Gastrocnemius medialis (tissue), 4 donors: ENCODE data around the gene CCSER1. TPM values are rescaled to one million over a fixed set of nuclear protein-coding genes. Genes with fewer than 3 reads are reported as not detected.

Experiments used
- ATAC-seq, 2 donors: fragments of 150-250 bp; one replicate each; pipeline ENCODE4 v1.9.1; 2016
- DNase-seq, 2 donors: peaks; one replicate each; pipeline ENCODE4 v3.0.0-alpha.2; 2019
- H3K27ac ChIP-seq, 4 donors: fragments of 200-600 bp; sonication (generic); 1 replicate in 1 of 4; 2 replicates in 3 of 4; pipeline ENCODE4 v1.5.1; 2016 to 2018; ENCODE audit warnings: mild to moderate bottlenecking in 2 of 4, moderate library complexity in 1 of 4
- H3K27me3 ChIP-seq, 3 donors: fragments of 200-600 bp; sonication (generic) in 2 of 3; 1 replicate in 1 of 3; 2 replicates in 2 of 3; pipeline versions ENCODE4 v1.5.1 to v1.6.0; 2016 to 2019; ENCODE audit warnings: mild to moderate bottlenecking in 1 of 3, moderate library complexity in 1 of 3
- H3K36me3 ChIP-seq, 2 donors: fragments of 200-600 bp; sonication (generic) in 1 of 2; one replicate each; pipeline ENCODE4 v1.5.1; 2017 to 2018
- H3K4me1 ChIP-seq, 2 donors: fragments of 200-600 bp; sonication (generic) in 1 of 2; one replicate each; pipeline ENCODE4 v1.5.1; 2016 to 2017; ENCODE audit warnings: mild to moderate bottlenecking in 2 of 2
- H3K4me3 ChIP-seq, 4 donors: fragments of 200-600 bp; sonication (generic) in 3 of 4; 1 replicate in 1 of 4; 2 replicates in 3 of 4; pipeline ENCODE4 v1.5.1; 2016 to 2019; ENCODE audit warnings: mild to moderate bottlenecking in 2 of 4
- H3K9me3 ChIP-seq, 3 donors: fragments of 200-600 bp; sonication (generic) in 2 of 3; 1 replicate in 1 of 3; 2 replicates in 2 of 3; pipeline ENCODE4 v1.5.1; 2016 to 2019
- POLR2A ChIP-seq, 2 donors: fragments of 450-650 bp; IDR thresholded peaks; one replicate each; pipeline ENCODE4 v1.6.1; 2017; ENCODE audit warnings: antibody characterized with exemption in 2 of 2, mild to moderate bottlenecking in 2 of 2, moderate library complexity in 2 of 2
- in situ Hi-C, 4 donors: fragments of 200-750 bp; cut with MboI; loops; one replicate each; pipeline versions ENCODE4 v1.15.0 to v1.8.0; 2017; ENCODE audit warnings: low sequenced_read_pairs in 4 of 4
- intact Hi-C: fragments of 100-400 bp; cut with DNase I; formaldehyde crosslinking; loops from one replicate; pipeline ENCODE4 v1.15.1; 2023; ENCODE audit warnings: low total_unique reads
- total RNA-seq, 4 donors: library from RNA; depleted of rRNA; stranded (reverse); fragments of >200 nt; gene quantifications; one replicate each; pipeline versions ENCODE4 v1.1.0 to v1.2.3, GENCODE V29; 2016
- TF ChIP-seq, protein P1 (sequence below), 5 experiments: fragments of 450-650 bp in 3 of 5; fragments of 200-600 bp in 2 of 5; sonication (generic) in 2 of 5; IDR thresholded peaks in 4 of 5; conservative IDR thresholded peaks in 1 of 5; 1 replicate in 4 of 5; 2 replicates in 1 of 5; pipeline ENCODE4 v1.5.1; 2016 to 2019; ENCODE audit warnings: antibody characterized with exemption in 5 of 5, mild to moderate bottlenecking in 3 of 5, moderate library complexity in 3 of 5

CCSER1 gene
- total RNA-seq, 4 donors from 2014 or later: 0.39 to 0.83 (median 0.63) TPM

DNA sequence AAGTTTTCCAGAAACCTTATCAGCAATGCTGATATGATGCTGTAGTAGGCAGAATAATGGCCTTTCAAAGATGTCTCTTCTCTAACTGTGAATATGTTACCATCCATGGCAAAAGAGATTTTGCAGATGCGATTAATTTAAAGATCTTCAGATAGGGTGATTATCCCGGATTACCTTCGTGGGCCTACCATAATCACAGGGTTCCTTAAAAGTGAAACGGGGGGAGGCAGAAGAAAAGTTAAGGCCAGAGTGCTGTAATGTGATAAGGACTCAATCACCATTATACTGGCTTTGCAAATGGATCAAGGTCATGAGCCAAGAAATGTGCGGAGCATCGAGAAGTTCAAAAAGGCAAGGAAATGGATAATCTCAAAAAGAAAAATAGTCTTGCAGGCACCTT is 459.6 kb downstream of the CCSER1 start:
- intact Hi-C loops (no loop called here), in situ Hi-C loops (no loop called here)
- Histone ChIP-seq H3K4me1 (no peaks in the 10 kb centered on the region), H3K9me3 (no peaks in the 10 kb centered on the region), H3K27ac (no peak overlapping the region), H3K4me3 (no peak overlapping the region), H3K36me3 (no peaks in the 10 kb centered on the region), H3K27me3 (no peaks in the 10 kb centered on the region)
- DNase-seq (no peak), ATAC-seq (no peak)
- TF ChIP-seq, protein P1, sequence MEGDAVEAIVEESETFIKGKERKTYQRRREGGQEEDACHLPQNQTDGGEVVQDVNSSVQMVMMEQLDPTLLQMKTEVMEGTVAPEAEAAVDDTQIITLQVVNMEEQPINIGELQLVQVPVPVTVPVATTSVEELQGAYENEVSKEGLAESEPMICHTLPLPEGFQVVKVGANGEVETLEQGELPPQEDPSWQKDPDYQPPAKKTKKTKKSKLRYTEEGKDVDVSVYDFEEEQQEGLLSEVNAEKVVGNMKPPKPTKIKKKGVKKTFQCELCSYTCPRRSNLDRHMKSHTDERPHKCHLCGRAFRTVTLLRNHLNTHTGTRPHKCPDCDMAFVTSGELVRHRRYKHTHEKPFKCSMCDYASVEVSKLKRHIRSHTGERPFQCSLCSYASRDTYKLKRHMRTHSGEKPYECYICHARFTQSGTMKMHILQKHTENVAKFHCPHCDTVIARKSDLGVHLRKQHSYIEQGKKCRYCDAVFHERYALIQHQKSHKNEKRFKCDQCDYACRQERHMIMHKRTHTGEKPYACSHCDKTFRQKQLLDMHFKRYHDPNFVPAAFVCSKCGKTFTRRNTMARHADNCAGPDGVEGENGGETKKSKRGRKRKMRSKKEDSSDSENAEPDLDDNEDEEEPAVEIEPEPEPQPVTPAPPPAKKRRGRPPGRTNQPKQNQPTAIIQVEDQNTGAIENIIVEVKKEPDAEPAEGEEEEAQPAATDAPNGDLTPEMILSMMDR (IDR thresholded peaks at IDR 0.05 in 4 of 5, conservative IDR thresholded peaks at IDR 0.05 in 1 of 5): no peak
- TF ChIP-seq POLR2A (IDR thresholded peaks at IDR 0.05): no peak

DNA sequence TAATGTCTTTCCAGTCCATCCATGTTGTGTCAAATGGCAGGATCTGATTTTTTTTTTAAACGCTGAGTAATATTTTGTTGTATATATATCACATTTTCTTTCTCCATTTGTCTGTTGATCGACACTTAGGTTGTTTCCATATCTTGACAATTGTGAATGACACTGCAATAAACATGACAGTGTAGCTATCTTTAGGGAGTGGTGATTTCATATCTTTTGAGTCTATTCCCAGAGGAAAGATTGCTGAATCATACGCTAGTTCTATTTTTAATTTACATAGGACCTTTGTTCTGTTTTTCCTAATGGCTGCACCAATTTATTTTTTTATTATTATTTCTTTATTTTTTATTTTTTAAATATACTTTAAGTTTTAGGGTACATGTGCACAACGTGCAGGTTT is 470.7 kb downstream of the CCSER1 start:
- H3K9me3 ChIP-seq: no peaks in the 10 kb centered on the region
- no peaks in the 10 kb centered on the region for H3K4me1 ChIP-seq
- no peaks in the 10 kb centered on the region for H3K36me3 ChIP-seq
- no peak overlapping the region for H3K27ac ChIP-seq
- intact Hi-C loops (no loop called here), in situ Hi-C loops (no loop called here)
- ATAC-seq (no peak), DNase-seq (no peak)
- no peak overlapping the region for H3K4me3 ChIP-seq
- TF ChIP-seq POLR2A (IDR thresholded peaks at IDR 0.05): no peak
- TF ChIP-seq, protein P1 (IDR thresholded peaks at IDR 0.05 in 4 of 5, conservative IDR thresholded peaks at IDR 0.05 in 1 of 5): no peak
- no peaks in the 10 kb centered on the region for H3K27me3 ChIP-seq

DNA sequence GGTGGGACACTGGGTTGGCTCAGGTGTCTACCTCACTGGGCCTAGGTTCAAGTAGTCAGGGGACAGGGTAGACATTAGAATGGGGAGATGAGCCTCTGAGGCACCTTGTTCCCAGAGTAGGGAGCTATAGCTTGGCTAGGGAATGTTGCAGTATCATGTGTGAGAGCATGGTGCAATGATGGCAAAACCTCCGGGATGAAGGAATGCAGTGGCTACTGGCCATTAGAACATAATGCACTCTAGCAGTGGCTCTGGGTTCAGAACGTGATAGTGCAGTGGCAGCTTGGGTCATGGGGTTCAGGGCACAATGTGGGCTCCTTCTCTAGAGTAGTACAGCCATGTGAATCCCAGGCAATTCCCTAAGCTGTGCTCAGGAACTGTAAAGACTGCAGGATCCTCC is 471.5 kb downstream of the CCSER1 start:
- in situ Hi-C loops: no loop called here
- TF ChIP-seq POLR2A (IDR thresholded peaks at IDR 0.05): no peak
- TF ChIP-seq, protein P1 (IDR thresholded peaks at IDR 0.05 in 4 of 5, conservative IDR thresholded peaks at IDR 0.05 in 1 of 5): no peak
- Histone ChIP-seq H3K4me1 (no peaks in the 10 kb centered on the region), H3K9me3 (no peaks in the 10 kb centered on the region), H3K27ac (no peak overlapping the region), H3K27me3 (no peaks in the 10 kb centered on the region), H3K36me3 (no peaks in the 10 kb centered on the region), H3K4me3 (no peak overlapping the region)
- ATAC-seq (no peak), DNase-seq (no peak)
- intact Hi-C loops: no loop called here

DNA sequence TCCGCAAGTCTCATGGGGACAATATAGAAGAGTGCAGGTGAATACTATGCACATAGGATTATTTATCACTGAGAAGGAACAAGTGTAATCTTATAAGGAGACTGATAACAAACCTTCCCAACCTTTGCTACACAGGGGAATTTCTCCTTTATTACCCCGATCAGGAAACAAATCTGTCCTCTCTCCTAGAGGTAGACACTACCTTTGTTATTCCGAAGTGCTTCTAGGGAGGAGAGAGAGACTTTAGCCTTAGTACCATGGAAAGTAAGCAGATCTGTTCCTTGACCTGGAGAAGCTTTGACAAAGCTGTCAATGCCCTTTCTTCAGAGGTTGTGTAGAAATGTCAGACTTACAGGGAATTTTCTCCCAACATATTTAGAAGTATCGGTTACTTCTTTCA is 475.5 kb downstream of the CCSER1 start:
- no peak overlapping the region for H3K4me3 ChIP-seq
- intact Hi-C loops (no loop called here), in situ Hi-C loops (no loop called here)
- H3K9me3 ChIP-seq: no peaks in the 10 kb centered on the region
- H3K36me3 ChIP-seq: no peaks in the 10 kb centered on the region
- ATAC-seq (no peak), DNase-seq (no peak)
- no peaks in the 10 kb centered on the region for H3K27me3 ChIP-seq
- TF ChIP-seq, protein P1 (IDR thresholded peaks at IDR 0.05 in 4 of 5, conservative IDR thresholded peaks at IDR 0.05 in 1 of 5): no peak
- no peak for TF ChIP-seq POLR2A (IDR thresholded peaks at IDR 0.05)
- H3K27ac ChIP-seq: no peak overlapping the region
- no peaks in the 10 kb centered on the region for H3K4me1 ChIP-seq

DNA sequence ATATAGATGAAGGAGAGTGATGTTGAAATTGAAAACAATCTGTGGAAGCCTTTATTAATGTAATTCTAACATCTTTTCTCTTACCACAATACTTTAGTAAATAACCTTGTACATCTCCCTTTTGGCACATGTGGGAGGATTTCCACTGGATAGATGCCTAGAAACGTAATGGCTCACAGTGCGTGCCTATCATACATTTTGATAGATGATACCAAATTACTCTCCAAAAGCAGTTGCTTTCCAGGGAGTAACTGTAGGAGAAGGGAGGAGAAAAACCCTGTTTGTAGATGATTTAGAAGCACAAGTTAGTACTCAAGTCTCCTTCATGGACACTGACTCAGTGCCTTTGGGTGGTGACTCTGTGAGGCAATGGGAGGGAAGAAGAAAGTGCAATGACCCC is 476.3 kb downstream of the CCSER1 start:
- TF ChIP-seq, protein P1 (IDR thresholded peaks at IDR 0.05 in 4 of 5, conservative IDR thresholded peaks at IDR 0.05 in 1 of 5): no peak
- no peak for TF ChIP-seq POLR2A (IDR thresholded peaks at IDR 0.05)
- in situ Hi-C loops (no loop called here), intact Hi-C loops (no loop called here)
- Histone ChIP-seq H3K9me3 (no peaks in the 10 kb centered on the region), H3K4me3 (no peak overlapping the region), H3K27ac (no peak overlapping the region), H3K4me1 (no peaks in the 10 kb centered on the region), H3K27me3 (no peaks in the 10 kb centered on the region), H3K36me3 (no peaks in the 10 kb centered on the region)
- DNase-seq: no peak
- no peak for ATAC-seq
